Esophagus muscularis mucosa (tissue), 4 donors: ENCODE measurements around the gene IL34.

ENCODE experiments used
- EP300 ChIP-seq: sonication (generic); formaldehyde crosslinking; IDR thresholded peaks from one replicate; pipeline ENCODE4 v1.6.1; 2017; ENCODE audit warnings: antibody characterized with exemption
- POLR2A ChIP-seq: fragments of 450-650 bp; IDR thresholded peaks from one replicate; pipeline ENCODE4 v1.6.1; 2017; ENCODE audit warnings: antibody characterized with exemption, moderate library complexity, mild to moderate bottlenecking, low read depth
- POLR2AphosphoS5 ChIP-seq, 2 donors: sonication (generic); formaldehyde crosslinking; IDR thresholded peaks; one replicate each; pipeline ENCODE4 v1.6.1; 2017; ENCODE audit warnings: antibody characterized with exemption in 2 of 2
- TF ChIP-seq, protein P1 (sequence below), 3 experiments: fragments of 200-600 bp in 2 of 3; fragments of 450-650 bp in 1 of 3; sonication (generic) in 2 of 3; IDR thresholded peaks; one replicate each; pipeline ENCODE4 v1.5.1; 2017 to 2019; ENCODE audit warnings: antibody characterized with exemption in 3 of 3, mild to moderate bottlenecking in 2 of 3, moderate library complexity in 1 of 3

DNA sequence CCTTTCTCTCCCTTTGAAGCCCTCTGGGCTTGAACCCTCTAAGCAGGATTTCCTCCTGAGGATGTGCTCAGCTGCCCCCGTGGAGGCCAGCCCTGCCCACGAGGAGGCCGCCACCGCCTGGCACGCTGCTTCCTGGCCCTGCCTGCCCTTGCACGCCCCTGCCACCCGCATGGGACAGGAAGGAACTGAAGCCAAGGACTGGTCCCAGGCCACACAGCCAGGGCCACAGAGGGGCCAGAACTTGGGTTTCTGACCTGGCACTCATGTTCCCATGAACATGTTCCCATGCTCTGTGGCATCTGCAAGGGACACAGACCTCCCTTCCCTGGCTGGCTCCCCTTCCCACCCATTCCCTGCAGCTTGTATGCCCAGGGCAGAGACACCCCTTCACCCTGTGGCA is 63.6 kb downstream of the IL34 start:
- no peak for TF ChIP-seq POLR2A
- TF ChIP-seq EP300, result no peak
- TF ChIP-seq, protein P1, sequence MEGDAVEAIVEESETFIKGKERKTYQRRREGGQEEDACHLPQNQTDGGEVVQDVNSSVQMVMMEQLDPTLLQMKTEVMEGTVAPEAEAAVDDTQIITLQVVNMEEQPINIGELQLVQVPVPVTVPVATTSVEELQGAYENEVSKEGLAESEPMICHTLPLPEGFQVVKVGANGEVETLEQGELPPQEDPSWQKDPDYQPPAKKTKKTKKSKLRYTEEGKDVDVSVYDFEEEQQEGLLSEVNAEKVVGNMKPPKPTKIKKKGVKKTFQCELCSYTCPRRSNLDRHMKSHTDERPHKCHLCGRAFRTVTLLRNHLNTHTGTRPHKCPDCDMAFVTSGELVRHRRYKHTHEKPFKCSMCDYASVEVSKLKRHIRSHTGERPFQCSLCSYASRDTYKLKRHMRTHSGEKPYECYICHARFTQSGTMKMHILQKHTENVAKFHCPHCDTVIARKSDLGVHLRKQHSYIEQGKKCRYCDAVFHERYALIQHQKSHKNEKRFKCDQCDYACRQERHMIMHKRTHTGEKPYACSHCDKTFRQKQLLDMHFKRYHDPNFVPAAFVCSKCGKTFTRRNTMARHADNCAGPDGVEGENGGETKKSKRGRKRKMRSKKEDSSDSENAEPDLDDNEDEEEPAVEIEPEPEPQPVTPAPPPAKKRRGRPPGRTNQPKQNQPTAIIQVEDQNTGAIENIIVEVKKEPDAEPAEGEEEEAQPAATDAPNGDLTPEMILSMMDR (IDR thresholded peaks at IDR 0.05), result no peak
- no peak for TF ChIP-seq POLR2AphosphoS5 (IDR thresholded peaks at IDR 0.05)
